ENCODE measurements around the gene PDLIM5.

GRCh38 chr4:94566420-94566819, 114.7 kb downstream of the PDLIM5 start:
- no peak for TF ChIP-seq SIN3A (IDR thresholded peaks at IDR 0.05; ENCODE audit: borderline replicate concordance, insufficient read depth, low read length)
- no peak for TF ChIP-seq POLR2AphosphoS5 (IDR thresholded peaks at IDR 0.05; ENCODE audit: low read depth, low read length)
- no peak for TF ChIP-seq TAF1 (IDR thresholded peaks at IDR 0.05; ENCODE audit: borderline replicate concordance, insufficient read depth, low read length)
- TF ChIP-seq REST (IDR thresholded peaks at IDR 0.05; ENCODE audit: insufficient read depth in 1 of 2, low read depth in 2 of 2, low read length in 2 of 2): no peak
- TF ChIP-seq FOXP2 (optimal IDR thresholded peaks at IDR 0.05; ENCODE audit: borderline replicate concordance, extremely low read depth, extremely low read length, insufficient read depth): no peak
